HG03135 (cell line): Measurements from ENCODE around the gene SLC26A8.
A peak's percentile ranks its signal among the peaks of the same experiment; 100 is the strongest.
"Not testable (repeated sequence)": the region's sequence is repeated elsewhere in the genome, so short reads cannot be mapped to it uniquely, and the experiment has no call there.

ENCODE experiments used
- ATAC-seq: cut with Tn5 transposase; IDR thresholded peaks from one replicate; pipeline ENCODE4 v1.9.1; 2021; ENCODE audit warnings: mild to moderate bottlenecking, moderate library complexity; ENCODE audit not compliant: unreplicated experiment

Gene SLC26A8

GRCh38 chr6:35948725-35949124 is 75.7 kb downstream of the SLC26A8 start:
- ATAC-seq = no peak

GRCh38 chr6:35945650-35946025 is 78.8 kb downstream of the SLC26A8 start:
- ATAC-seq = no peak

GRCh38 chr6:35943390-35943789 is 81.1 kb downstream of the SLC26A8 start:
- ATAC-seq = no peak

DNA sequence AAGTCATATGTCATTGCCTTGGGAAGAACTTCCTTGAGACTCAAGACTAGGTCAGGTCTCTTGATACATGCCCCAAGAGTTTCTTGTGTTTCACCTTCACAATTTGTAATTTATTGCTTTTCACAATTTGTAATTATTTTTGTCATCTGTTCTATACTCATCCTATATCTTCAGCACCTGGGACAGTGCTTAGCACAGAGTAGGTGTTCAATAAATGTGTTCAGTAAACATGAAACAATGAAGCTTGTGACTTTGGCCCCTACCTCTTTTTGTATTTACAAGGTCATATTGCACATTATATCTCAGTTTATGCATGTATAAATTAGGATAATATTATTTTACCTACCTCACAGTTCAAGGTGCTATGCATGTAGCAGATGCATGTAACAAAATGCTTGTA is 82.1 kb downstream of the SLC26A8 start:
- ATAC-seq = no peak

DNA sequence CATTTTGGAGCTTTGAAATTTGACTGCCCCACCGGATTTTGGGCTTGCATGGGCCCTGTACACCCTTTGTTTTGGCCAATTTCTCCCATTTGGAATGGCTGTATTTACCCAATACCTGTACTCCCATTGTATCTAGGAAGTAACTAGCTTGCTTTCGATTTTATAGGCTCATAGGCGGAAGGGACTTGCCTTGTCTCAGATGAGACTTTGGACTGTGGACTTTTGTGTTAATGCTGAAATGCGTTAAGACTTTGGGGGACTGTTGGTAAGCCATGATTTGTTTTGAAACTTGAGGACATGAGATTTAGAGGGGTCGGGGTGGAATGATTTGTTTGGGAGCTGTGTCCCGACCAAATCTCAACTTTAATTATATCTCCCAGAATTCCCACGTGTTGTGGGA is 83.3 kb downstream of the SLC26A8 start:
- ATAC-seq = not testable (repeated sequence)

DNA sequence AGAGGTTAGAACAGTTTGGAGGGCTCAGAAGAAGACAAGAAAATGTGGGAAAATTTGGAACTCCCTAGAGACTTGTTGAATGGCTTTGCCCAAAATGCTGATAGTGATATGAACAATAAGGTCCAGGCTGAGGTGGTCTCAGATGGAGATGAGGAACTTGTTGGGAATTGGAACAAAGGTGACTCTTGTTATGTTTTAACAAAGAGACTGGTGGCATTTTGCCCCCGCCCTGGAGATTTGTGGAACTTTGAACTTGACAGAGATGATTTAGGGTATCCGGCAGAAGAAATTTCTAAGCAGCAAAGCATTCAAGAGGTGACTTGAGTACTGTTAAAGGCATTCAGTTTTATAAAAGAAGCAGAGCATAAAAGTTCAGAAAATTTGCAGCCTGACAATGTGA is 84.4 kb downstream of the SLC26A8 start:
- not testable (repeated sequence) for ATAC-seq

DNA sequence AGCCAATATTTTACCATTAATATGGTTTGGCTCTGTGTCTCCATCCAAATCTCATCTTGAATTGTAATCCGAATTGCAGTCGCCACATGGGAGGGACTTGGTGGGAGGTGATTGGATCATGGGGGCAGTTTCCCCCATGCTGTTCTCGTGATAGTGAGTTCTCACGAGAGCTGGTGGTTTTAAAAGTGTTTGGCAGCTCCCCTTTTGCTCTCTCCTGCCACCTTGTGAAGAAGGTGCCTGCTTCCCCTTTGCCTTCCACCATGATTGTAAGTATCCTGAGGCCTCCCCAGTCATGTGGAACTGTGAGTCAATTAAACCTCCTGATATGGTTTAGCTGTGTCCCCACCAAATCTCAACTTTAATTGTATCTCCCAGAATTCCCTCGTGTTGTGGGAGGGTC is 85.2 kb downstream of the SLC26A8 start:
- ATAC-seq = not testable (repeated sequence)

DNA sequence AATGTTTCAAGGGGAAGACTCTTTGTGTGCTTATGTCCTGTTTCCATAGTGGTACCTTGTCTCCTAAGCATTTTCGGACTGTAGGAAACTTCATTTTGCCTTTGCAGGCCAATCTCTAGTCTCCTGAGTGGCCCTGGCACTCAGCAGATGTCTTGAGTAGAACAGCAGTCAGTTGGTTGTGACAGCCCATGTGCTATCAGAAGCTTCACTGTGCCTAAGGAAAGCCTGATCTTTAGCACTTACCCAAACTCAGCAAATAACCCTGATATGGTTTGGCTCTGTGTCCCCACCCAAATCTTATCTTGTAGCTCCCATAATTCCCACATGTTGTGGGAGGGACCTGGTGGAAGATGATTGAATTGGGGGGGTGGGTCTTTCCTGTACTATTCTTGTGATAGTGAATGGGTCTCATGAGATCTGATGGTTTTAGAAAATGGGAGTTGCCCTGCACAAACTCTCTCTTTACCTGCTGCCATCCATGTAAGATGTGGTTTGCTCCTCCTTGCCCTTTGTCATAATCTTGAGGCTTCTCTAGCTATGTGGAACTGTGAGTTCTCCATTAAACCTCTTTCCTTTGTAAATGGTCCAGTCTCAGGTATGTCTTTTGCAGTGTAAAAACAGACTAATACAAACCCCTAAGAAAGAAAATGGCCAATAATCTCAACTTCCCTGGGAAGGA is 87.6 kb downstream of the SLC26A8 start:
- no peak for ATAC-seq

DNA sequence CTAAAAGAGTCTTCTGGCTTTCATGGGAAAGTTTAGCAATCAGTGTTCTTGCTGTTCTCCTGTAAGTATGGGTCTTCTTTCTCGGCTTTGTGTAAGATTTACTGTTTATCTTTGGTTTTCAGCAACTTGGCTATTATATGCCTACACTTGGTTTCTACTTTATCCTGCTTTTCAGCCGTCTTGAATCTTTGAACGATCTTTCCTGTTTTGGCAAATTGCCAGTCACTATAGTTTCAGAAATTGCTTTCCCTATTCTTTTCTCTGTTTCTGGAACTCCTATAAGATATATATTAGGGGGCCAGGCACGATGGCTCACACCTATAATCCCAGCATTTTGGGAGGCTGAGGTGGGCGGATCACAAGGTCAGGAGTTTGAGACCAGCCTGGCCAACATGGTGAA is 89.0 kb downstream of the SLC26A8 start:
- no peak for ATAC-seq

DNA sequence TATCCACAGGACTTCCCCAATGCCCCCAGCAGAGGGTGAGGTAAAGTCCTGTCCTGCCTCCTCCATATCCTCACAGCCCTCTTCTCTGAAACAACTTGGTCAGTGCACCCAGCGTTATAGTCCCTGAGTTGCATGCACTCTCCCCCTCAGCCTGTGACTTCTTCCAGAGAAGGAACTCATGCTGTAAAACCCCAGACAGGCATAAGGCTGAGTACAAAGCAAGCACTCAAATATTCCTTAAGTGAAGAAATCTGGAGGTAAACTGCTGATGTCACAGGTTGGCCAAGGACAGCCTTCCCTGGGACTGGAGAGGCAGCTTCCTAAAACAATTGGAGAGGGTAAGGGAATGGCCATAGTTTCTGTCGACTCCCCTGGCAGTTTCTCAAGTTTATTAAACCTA is 90.6 kb downstream of the SLC26A8 start:
- ATAC-seq = no peak

DNA sequence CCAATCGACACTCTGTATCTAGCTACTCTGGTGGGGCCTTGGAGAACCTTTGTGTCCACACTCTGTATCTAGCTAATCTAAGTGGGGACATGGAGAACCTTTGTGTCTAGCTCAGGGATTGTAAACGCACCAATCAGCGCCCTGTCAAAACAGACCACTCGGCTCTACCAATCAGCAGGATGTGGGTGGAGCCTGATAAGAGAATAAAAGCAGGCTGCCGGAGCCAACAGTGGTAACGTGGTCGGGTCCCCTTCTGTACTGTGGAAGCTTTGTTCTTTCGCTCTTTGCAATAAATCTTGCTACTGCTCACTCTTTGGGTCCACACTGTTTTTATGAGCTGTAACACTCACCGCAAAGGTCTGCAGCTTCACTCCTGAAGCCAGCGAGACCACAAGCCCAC is 92.6 kb downstream of the SLC26A8 start:
- ATAC-seq = not testable (repeated sequence)

DNA sequence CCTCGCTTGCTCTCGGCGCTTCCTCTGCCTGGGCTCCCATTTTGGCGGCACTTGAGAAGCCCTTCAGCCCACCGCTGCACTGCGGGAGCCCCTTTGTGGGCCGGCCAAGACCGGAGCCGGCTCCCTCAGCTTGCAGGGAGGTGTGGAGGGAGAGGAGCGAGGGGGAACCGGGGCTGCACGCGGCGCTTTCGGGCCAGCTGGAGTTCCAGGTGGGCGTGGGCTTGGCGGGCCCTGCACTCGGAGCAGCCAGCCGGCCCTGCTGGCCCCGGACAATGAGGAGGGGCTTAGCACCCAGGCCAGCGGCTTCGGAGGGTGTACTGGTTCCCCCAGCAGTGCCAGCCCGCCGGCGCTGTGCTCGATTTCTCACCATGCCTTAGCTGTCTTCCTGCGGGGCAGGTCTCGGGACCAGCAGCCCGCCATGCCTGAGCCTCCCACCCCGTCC is 93.3 kb downstream of the SLC26A8 start:
- no peak for ATAC-seq

GRCh38 chr6:35929601-35930000 is 94.8 kb downstream of the SLC26A8 start:
- no peak for ATAC-seq

DNA sequence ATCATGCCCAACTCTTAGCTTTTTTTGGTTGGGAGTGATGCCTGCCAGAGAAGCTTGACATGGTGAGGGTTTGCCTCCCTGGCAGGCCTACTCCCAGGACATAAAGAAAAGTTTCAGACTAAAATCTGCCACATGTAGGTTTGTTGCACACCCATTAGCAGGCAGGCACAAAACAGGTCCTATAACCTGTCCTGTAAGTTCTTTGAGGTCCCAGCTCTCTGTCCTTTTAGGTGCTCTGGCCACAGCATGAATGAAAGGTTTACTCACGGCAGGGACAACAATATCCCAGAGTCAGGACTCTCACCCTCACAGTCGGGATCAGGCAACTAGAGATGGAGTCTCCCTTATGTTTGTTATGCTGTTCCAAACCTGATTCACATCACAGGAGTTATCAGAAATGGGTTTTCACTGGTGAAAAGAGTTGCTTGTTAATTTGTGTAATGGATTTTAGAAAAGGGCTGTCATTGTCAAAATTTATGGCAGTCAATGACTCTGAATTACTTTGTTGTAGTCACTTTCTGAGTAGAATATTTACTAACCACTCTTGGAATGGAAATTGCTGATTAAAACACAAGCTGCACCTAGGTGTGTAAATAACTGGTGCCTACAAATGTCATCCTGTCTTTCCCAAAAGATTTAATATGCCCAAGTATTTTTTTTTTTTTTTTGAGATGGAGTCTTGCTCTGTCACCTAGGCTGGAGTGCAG is 97.8 kb downstream of the SLC26A8 start:
- ATAC-seq = no peak

DNA sequence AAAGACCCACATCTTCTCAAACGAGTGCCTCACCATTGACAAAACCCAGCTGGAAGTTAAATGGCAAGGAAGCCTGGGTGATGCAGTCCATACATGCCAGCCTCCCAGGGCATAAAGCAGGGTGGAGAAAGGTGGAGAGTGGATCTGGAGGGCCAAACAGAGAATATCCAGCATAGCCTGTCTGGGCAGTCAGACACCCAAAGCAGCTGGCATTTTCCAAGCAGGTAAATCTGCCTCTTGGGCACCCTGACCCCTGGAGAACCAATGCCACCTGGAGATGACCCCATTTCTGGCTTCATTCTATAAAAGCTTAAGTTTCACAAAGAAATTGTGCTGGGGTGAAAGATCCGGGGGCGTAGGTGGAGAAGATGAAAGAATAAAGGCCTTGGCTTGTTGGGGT is 98.5 kb downstream of the SLC26A8 start:
- no peak for ATAC-seq

- ATAC-seq = no peak
Measured at GRCh38 chr6:35924146-35924545, 100.3 kb downstream of the SLC26A8 start.

- ATAC-seq = no peak
Measured at GRCh38 chr6:35922139-35922554, 102.3 kb downstream of the SLC26A8 start.

- peak; percentile 81 for ATAC-seq
Measured at GRCh38 chr6:35920793-35921732, 103.4 kb downstream of the SLC26A8 start, which contains the start of gene SRPK1. TSS of gene SRPK1 (minus strand) at chr6:35921098. CDS start at chr6:35921056, 42 bp downstream.

GRCh38 chr6:35919827-35920751 is 104.4 kb downstream of the SLC26A8 start:
- peak; percentile 28 for ATAC-seq
